Measurements from ENCODE around the gene EXOC3.
A peak's percentile ranks its signal among the peaks of the same experiment; 100 is the strongest.

The EXOC3 gene

DNA sequence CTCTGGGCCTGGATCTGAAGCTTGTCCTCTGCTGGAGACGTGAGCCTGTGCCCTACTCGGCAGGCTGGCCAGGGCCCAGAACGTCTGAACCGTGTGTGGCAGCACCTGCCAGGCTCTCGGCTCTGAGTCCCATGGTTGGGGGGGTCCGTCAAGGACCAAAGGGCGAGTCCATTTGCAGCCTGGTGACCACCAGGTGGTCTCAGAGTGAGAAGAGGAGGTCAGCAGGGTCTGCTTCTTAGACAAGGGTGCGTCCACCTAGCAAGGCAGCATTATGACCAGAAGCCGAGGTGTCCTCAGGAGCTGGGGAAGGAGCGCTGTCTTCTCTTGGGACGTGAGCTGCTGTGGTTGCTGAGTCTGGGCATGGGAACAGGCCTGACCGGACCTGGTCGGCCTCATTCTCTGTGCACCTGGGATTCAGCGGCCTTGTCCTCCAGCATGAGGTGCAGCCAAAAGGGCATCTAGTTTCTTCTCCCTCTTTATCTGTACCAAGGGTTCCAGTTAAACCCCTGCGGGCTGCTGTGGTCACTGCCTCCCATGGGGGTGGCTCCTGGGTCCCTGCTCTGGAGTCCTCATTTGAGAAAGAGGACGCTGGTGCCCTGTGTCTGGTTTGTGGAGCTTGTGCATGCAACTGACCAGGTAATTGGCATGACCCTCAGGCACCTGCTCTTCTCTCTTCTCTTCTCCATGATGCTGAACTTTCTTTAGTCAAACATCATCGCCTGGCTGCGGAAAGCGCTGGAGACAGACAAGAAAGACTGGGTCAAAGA, 14.4 kb downstream of the EXOC3 start:
- Histone ChIP-seq H3K4me3 (ENCODE audit: low read depth, low read length) (no peak overlapping the region), H3K36me3 (peaks cover 71% of the 10 kb centered on the region), H3K27ac (no peak overlapping the region), H3K9me3 (ENCODE audit: severe bottlenecking) (no peaks in the 10 kb centered on the region), H3K27me3 (ENCODE audit: insufficient read depth, low read depth, severe bottlenecking) (no peaks in the 10 kb centered on the region)
- peak; percentile 3 for DNase-seq
- TF ChIP-seq, protein P1, sequence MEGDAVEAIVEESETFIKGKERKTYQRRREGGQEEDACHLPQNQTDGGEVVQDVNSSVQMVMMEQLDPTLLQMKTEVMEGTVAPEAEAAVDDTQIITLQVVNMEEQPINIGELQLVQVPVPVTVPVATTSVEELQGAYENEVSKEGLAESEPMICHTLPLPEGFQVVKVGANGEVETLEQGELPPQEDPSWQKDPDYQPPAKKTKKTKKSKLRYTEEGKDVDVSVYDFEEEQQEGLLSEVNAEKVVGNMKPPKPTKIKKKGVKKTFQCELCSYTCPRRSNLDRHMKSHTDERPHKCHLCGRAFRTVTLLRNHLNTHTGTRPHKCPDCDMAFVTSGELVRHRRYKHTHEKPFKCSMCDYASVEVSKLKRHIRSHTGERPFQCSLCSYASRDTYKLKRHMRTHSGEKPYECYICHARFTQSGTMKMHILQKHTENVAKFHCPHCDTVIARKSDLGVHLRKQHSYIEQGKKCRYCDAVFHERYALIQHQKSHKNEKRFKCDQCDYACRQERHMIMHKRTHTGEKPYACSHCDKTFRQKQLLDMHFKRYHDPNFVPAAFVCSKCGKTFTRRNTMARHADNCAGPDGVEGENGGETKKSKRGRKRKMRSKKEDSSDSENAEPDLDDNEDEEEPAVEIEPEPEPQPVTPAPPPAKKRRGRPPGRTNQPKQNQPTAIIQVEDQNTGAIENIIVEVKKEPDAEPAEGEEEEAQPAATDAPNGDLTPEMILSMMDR (IDR thresholded peaks at IDR 0.05; ENCODE audit: low read depth, low read length) = no peak

DNA sequence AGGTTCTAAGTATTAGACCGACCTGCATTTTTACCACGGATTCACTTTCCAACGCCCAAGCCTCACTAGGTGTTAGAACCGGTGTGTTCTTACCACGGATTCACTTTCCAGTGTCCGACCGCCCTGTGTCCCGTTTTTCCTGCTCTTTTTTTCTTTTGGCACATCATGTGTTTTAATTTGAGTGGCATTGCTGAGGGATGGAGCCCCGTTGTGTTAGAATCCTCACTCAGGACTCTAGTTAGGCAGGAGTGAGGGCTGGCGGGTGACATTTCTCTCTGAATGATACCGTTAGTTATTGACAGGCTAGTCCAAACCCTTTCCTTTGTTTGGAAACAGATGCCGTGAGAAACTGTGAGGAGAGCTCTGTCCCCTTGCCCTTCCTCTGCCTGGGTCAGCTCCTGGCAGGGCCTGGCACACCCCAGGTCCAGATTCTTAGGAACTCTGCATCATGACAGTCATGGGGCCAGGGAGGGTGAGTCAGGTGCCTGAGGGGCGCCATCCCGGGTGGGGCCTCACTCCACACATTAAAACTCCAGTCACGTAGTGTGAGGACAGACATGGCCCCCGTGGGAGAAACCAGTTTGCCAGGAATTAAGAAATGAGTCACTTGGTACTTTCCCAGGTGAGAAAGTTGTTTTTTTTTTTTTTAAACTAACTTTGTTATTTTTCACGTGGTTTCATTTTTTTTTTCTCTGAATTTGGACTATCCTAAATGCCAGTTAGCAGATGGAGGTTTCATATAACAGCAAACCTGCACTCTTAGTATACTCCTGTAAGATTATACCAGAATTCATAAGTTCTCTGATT, 15.8 kb downstream of the EXOC3 start:
- H3K4me3 ChIP-seq (ENCODE audit: low read depth, low read length) = no peak overlapping the region
- no peak overlapping the region for H3K27ac ChIP-seq
- TF ChIP-seq, protein P1 (IDR thresholded peaks at IDR 0.05; ENCODE audit: low read depth, low read length) = no peak
- no peaks in the 10 kb centered on the region for H3K27me3 ChIP-seq (ENCODE audit: insufficient read depth, low read depth, severe bottlenecking)
- H3K36me3 ChIP-seq = peaks cover 67% of the 10 kb centered on the region
- peak; percentile 1 for DNase-seq
- no peaks in the 10 kb centered on the region for H3K9me3 ChIP-seq (ENCODE audit: severe bottlenecking)

DNA sequence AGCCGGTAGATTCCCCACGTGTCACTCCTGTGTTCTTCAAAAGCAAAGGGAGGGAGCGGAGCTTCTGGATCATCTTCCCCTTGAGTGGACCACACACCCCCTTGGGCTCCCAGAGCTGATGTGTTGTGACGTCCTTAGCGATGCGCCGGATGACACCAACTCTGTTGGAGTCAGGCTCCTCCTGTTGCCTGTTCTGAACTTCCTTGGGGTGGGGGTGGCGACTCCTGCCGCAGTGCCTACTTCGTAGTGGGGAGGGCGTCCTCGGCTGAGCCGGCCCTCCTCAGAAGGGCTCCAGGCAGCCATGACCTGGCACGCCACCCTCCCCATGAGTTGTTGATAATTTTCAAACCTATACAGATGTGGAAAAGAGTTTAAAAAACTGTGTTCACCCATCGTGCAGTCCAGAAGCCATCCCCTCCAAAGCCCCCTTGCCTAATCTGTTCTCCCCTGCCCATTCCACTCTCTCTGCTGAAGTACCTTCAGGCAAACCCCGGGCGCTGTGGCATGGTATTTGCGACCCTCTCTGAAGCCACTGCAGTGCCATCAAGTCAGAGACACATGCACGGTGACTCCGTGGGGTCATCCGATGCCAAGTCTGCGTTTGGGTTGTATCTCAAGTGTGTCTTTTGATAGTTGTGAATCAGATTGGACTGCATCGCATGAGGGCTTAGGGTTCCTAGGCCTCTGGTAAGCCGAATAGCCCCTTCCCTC, 16.7 kb downstream of the EXOC3 start:
- TF ChIP-seq, protein P1 (IDR thresholded peaks at IDR 0.05; ENCODE audit: low read depth, low read length) = no peak
- Histone ChIP-seq H3K27ac (no peak overlapping the region), H3K36me3 (peaks cover 61% of the 10 kb centered on the region), H3K4me3 (ENCODE audit: low read depth, low read length) (no peak overlapping the region), H3K27me3 (ENCODE audit: insufficient read depth, low read depth, severe bottlenecking) (no peaks in the 10 kb centered on the region), H3K9me3 (ENCODE audit: severe bottlenecking) (no peaks in the 10 kb centered on the region)
- peak; percentile 1 for DNase-seq

DNA sequence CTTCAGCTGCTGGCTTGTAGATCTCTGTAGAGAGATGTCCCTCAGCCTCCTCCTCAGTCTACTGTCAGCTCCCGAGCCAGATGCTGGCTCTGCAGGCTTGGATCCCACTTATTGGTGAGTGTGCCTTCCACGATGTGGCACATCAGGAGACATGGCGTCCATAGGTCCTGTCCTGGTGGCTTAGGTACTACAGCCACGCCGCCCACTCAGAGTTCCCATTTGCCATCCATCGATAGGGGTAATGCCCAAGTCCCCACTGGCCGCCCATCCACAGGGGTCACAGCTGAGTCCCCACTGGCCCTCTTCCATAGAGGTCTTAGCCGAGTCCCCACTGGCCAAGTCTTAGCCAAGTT, 17.3 kb downstream of the EXOC3 start:
- Histone ChIP-seq H3K27ac (no peak overlapping the region), H3K9me3 (ENCODE audit: severe bottlenecking) (no peaks in the 10 kb centered on the region), H3K4me3 (ENCODE audit: low read depth, low read length) (no peak overlapping the region), H3K36me3 (peaks cover 59% of the 10 kb centered on the region), H3K27me3 (ENCODE audit: insufficient read depth, low read depth, severe bottlenecking) (no peaks in the 10 kb centered on the region)
- TF ChIP-seq, protein P1 (IDR thresholded peaks at IDR 0.05; ENCODE audit: low read depth, low read length) = no peak
- DNase-seq = no peak

DNA sequence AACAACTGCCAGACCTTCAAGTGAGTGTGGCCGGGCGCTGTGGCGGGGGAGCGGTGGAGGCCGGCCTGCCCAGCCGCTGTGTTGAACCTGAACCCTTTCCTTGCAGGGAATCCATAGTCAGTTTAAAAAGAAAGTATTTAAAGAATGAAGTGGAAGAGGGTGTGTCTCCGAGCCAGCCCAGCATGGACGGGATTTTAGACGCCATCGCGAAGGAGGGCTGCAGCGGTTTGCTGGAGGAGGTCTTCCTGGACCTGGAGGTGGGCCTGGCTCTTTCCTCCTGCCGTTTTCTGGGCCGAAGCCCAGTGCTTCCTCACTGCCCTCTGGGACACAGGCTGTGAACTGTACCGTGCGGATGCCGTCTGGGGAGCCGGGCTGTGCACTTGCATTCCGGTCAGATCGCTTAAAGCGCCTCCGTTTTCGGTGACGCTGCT, 19.1 kb downstream of the EXOC3 start:
- H3K27ac ChIP-seq = no peak overlapping the region
- peaks cover 61% of the 10 kb centered on the region for H3K36me3 ChIP-seq
- H3K27me3 ChIP-seq (ENCODE audit: insufficient read depth, low read depth, severe bottlenecking) = no peaks in the 10 kb centered on the region
- no peaks in the 10 kb centered on the region for H3K9me3 ChIP-seq (ENCODE audit: severe bottlenecking)
- TF ChIP-seq, protein P1 (IDR thresholded peaks at IDR 0.05; ENCODE audit: low read depth, low read length) = no peak
- DNase-seq = peak; percentile 5
- H3K4me3 ChIP-seq (ENCODE audit: low read depth, low read length) = no peak overlapping the region

Measured in WERI-Rb-1 (cell line).